HG03442 (cell line): ENCODE data around the gene HHEX.
"Not testable (repeated sequence)": the region's sequence is repeated elsewhere in the genome, so short reads cannot be mapped to it uniquely, and the experiment has no call there.

ENCODE experiments used
- ATAC-seq: cut with Tn5 transposase; IDR thresholded peaks from one replicate; pipeline ENCODE4 v1.9.1; 2021; ENCODE audit warnings: mild to moderate bottlenecking, moderate library complexity; ENCODE audit not compliant: unreplicated experiment

Gene HHEX

GRCh38 chr10:92732958-92733357, 43.2 kb downstream of the HHEX start:
- no peak for ATAC-seq

- no peak for ATAC-seq
These were observed 44.5 kb downstream of the HHEX start for GRCh38 chr10:92734301-92734700.

- ATAC-seq = no peak
These were observed 46.2 kb downstream of the HHEX start for GRCh38 chr10:92735938-92736337.

GRCh38 chr10:92737484-92737883, 47.7 kb downstream of the HHEX start:
- no peak for ATAC-seq

- no peak for ATAC-seq
These were observed 51.0 kb downstream of the HHEX start for GRCh38 chr10:92740762-92741161.

GRCh38 chr10:92741741-92742140, 52.0 kb downstream of the HHEX start:
- ATAC-seq = not testable (repeated sequence)

- peak; percentile 96 for ATAC-seq
These were observed 52.8 kb downstream of the HHEX start for GRCh38 chr10:92742331-92743228.
